GM18873 (cell line): ENCODE data around the gene BBIP1.

Experiments used
- ATAC-seq: cut with Tn5 transposase; IDR thresholded peaks from one replicate; pipeline ENCODE4 v1.9.1; 2021; ENCODE audit warnings: mild to moderate bottlenecking, moderate library complexity, moderate number of reproducible peaks; ENCODE audit not compliant: unreplicated experiment, low FRiP score

BBIP1 gene

GRCh38 chr10:110918643-110919348 lies at the start of gene BBIP1:
TSS of gene BBIP1 (minus strand) at chr10:110919180. CDS start at chr10:110918157, 1,023 bp downstream.
- ATAC-seq: peak; percentile 86

- ATAC-seq: peak; percentile 66
These were observed 48.7 kb upstream of the BBIP1 start for GRCh38 chr10:110967645-110968044.

- no peak for ATAC-seq
These were observed 48.1 kb upstream of the BBIP1 start for GRCh38 chr10:110967009-110967630.

- no peak for ATAC-seq
These were observed 47.2 kb upstream of the BBIP1 start for GRCh38 chr10:110966146-110966545.

DNA sequence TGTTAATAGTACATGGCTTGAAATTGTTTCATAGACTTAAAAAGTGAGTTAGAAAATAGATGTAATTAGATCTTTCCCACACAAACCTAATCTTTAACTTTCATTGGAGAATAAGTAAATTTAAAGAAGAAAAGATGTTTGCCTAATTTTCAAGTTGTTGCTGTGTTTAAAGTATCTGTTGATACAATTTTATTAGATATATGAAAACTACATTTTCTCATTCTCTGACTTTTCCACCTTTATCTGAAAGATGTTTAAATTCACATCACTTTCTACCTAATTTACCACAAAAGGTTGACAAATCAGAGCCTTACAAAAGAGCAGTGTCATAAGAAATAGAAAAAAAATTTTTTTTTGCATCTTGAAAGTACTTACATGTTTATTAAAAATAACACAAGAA lies 46.2 kb upstream of the BBIP1 start:
- no peak for ATAC-seq

DNA sequence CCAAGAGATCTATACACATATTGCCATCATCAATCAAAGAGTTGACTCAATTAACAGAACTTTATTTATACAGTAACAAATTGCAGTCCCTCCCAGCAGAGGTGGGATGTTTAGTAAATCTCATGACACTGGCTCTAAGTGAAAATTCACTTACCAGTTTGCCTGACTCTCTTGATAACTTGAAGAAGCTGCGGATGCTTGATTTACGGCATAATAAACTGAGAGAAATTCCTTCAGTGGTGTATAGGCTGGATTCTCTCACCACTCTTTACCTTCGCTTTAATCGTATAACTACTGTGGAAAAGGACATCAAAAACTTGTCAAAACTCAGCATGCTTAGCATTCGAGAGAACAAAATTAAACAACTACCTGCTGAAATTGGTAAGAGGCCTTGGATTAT lies 45.7 kb upstream of the BBIP1 start:
- ATAC-seq: no peak

DNA sequence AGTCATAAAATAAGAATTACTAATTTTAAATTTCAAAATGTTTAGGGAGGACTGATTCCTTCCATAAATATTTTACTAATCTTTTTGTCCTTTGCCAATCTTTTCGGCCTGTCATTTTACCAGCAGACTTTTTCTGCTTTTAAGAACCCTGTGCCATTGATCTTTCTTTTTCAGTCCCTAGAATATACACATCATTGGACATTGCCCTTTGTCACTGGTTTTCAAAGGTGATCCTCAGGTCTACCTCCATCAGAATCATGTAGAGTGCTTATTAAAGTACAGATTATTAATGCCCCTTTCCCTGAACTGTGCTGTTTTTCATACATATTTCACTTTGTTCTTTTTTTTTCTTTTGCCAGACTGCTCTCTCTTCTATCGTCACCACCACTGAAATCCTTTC lies 44.2 kb upstream of the BBIP1 start:
- ATAC-seq: no peak

DNA sequence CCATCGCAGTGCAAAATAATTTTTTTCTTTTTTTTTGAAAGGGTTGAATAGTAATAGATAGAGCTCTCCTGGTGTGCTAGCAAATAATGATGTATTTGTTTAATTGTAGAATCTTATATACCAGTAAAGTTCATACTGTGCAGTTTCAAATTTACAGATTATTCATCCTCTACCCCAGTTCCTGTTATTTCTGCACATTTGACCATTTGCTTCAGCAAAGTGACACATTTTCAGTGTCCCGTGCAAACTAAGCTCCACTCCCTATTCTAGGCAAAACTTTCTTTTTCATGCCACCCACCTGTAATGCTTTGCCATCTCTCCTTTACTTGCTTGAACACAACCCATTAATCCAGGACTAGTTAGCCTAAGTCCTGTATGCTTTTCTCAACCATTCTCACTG lies 43.5 kb upstream of the BBIP1 start:
- no peak for ATAC-seq

- no peak for ATAC-seq
These were observed 41.3 kb upstream of the BBIP1 start for GRCh38 chr10:110960333-110960712.

- ATAC-seq: no peak
These were observed 40.7 kb upstream of the BBIP1 start for GRCh38 chr10:110959379-110960332.

- no peak for ATAC-seq
These were observed 38.6 kb upstream of the BBIP1 start for GRCh38 chr10:110957606-110958005.

DNA sequence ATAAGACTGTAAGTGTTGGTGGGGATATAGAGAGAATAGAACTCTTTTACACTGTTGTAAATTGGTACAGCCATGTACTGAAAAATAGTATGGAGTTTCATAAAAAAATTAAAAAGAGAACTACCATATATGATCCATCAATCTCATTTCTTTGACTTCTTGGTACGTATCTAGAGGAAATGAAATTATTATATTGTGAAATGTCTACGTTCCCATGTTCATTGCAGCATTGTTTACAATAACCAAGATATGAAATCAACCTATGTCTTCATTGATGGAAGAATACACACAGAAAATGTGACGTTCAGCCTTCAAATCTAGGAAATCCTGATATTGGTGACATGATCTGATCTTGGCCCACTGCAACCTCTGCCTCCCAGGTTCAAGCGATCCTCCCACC lies 32.4 kb upstream of the BBIP1 start:
- no peak for ATAC-seq

DNA sequence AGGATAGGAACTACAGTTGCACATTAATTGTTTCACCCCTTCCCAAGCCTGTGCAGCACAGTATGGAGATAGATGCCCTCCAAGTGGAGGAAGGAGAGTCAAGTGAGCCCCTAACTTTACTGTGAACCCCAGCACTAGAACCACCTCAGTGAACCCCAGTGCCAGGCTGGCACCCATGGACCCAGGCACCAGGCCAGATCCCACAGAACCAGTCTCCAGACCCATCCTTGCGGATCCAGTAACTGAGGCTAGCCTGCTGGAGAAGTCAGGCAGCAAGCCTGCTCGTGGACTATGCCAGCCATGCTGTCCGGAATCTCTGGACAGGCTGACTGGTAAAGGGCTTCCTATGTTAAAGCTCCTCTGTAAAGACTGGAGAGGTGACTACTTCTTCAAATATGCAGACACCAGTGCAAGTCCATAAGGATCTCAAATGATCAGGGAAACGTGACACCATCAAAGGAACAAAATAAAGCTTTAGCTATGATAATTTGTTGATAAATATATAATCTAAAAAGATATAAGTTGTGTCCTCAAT lies 28.1 kb upstream of the BBIP1 start:
- ATAC-seq: no peak

- no peak for ATAC-seq
These were observed 27.5 kb upstream of the BBIP1 start for GRCh38 chr10:110946496-110946895.

- ATAC-seq: no peak
These were observed 25.9 kb upstream of the BBIP1 start for GRCh38 chr10:110944792-110945396.

GRCh38 chr10:110939419-110939818 lies 20.4 kb upstream of the BBIP1 start:
- no peak for ATAC-seq

GRCh38 chr10:110936757-110937156 lies 17.8 kb upstream of the BBIP1 start:
- ATAC-seq: no peak

DNA sequence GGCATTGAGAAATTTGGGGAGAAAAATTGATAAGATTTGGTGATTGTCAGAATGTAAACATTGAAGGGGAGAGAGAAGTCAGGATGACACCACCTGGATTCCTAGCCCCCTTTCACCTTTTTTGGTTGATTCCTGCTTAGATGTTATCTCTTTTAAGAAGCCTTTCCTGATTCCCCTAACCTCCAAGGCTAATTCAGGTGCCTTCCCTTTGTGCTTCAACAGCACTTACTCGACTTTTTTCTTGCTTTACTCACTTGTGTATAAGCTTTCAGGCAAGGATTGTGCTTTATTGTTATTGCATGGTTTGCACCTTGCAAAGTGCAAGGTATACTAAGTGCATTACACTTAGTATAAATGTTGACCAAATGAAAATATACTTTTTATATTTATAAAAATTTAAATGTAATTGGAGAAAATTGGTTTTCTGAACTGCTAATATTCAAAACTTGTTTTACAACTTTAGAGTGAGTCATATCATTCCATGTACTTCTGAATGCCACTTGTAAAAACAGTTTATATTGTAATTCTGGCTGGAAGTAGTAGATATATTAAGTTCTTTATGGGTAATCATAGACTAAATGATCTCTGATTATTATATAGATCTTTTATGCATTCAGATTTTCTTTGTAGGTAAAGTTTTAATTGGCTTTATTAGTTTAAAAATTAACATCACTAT lies 13.7 kb upstream of the BBIP1 start:
- no peak for ATAC-seq

GRCh38 chr10:110931769-110932381 lies 12.9 kb upstream of the BBIP1 start:
- ATAC-seq: no peak

GRCh38 chr10:110927461-110927860 lies 8.5 kb upstream of the BBIP1 start:
- ATAC-seq: no peak
